NCI-H1694 treated with DMSO at 0.1 percent for 48 hours (cell line): ENCODE results near the gene FSTL4.

Experiments
- DNase-seq: peaks from one replicate; lab custom pipeline; 2025; lab: John Stamatoyannopoulos, UW

FSTL4 gene

GRCh38 chr5:133291524-133291923 lies 320.8 kb downstream of the FSTL4 start:
- no peak for DNase-seq

- DNase-seq = no peak
These were observed 321.6 kb downstream of the FSTL4 start for GRCh38 chr5:133290669-133291240.

GRCh38 chr5:133289686-133290367 lies 322.5 kb downstream of the FSTL4 start:
- no peak for DNase-seq

GRCh38 chr5:133287500-133287899 lies 324.8 kb downstream of the FSTL4 start:
- DNase-seq = no peak

- DNase-seq = no peak
These were observed 325.9 kb downstream of the FSTL4 start for GRCh38 chr5:133286483-133286882.

- DNase-seq = no peak
These were observed 326.7 kb downstream of the FSTL4 start for GRCh38 chr5:133285583-133286021.

GRCh38 chr5:133284306-133284705 lies 328.0 kb downstream of the FSTL4 start:
- no peak for DNase-seq

- no peak for DNase-seq
These were observed 334.0 kb downstream of the FSTL4 start for GRCh38 chr5:133278317-133278716.

- no peak for DNase-seq
These were observed 334.6 kb downstream of the FSTL4 start for GRCh38 chr5:133277744-133278143.

GRCh38 chr5:133276171-133276570 lies 336.2 kb downstream of the FSTL4 start:
- no peak for DNase-seq

GRCh38 chr5:133275631-133276030 lies 336.7 kb downstream of the FSTL4 start:
- no peak for DNase-seq

DNA sequence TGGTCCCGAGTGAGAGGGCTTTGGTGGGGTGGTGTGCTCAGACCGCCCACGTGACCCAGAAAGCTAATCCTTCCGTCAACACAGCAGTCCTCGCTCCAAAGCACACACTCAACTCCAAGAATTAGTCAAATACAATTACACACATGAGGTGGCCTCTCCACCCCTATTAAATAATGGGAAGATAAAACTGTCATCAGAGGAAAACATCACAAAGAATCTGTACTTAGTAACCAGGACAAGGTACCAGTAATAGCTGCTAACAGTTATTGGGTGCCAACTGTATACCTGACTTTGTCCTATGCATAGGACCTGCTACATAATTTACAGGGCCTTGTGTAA lies 337.8 kb downstream of the FSTL4 start:
- DNase-seq = no peak

DNA sequence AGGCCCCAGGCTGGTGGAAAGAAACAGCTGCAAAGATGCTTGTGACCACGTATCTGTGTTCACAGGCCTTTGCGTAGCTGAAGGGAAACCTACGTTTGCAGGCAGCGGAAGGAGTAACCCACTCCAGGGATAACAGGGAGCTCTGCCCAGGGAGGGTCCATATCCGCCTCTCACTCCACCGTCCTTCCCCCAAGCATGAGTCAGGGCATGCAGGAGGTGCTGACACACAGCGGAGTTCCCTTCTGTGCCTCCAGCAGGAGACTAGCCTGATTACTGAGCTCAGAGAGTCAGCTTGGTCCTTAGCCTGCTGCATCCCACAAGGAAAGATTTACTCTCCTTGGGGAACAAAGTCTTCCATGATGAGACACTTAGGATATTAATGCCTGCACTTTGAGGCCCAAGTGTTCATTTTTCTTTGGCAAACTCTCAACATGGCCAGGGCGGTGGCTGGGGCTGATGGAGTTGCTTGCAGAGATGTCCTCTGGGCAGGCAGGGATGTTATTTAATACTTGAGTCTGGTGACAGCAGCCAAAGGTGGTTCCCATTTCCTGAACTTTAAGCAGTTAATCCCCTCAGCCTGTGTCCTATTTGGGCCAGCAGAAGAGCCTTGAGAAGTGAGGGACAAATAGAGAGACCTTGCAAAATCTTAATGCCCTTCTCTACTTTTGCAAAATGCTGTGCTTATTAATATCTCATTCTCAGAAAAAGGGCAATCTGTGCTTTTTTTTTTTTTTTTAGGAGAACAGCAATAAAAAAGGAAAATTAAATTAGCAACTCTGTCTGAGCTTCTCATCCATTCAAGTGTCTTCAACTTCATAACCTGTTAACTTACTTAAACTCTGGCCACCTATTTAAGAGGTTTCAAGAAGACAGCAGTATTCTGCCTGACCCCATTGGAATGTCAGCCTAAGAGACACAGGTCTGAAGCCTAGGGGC lies 338.4 kb downstream of the FSTL4 start:
- DNase-seq = no peak

DNA sequence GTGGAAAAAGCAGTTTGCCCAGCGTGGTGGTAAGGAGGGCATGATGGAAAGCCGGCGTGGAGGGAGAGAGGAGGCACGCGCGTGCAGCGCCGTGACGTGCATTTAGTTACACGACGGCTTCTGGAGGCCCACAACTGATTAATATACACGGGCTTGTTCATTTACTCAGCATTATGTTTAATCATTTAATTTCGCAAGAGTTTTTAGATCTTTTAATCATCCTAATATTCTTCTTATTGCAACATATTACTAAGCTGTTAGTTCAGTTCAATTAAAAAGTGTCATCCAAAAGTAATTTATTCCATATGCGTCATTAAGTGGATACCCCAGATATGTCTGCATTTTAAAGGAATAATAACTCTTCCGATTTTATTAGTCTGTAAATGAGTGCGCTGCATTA lies 340.0 kb downstream of the FSTL4 start:
- no peak for DNase-seq

- DNase-seq = no peak
These were observed 340.7 kb downstream of the FSTL4 start for GRCh38 chr5:133271606-133272005.

GRCh38 chr5:133269691-133270090 lies 342.6 kb downstream of the FSTL4 start:
- DNase-seq = no peak

- DNase-seq = no peak
These were observed 344.7 kb downstream of the FSTL4 start for GRCh38 chr5:133267601-133268000.

DNA sequence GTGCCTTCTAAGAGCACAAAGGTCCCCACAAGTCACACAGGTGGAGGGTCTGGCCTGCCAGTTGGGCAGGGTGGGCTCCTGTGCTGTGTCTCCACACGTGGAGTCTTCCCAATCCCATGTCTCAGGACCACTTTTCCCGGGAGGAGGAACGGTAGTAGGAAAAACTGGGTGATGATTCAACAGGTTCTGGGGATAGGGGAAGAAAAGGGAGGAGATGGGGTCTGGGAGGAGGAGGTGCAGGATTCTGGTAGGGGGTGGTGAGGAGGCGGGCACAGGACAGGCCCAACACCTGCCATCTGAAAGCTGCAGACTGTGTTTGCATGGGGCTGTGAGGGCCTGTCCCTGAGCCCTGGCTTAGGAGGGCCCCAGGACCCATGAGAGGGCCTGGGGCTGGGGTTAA lies 345.4 kb downstream of the FSTL4 start:
- no peak for DNase-seq

GRCh38 chr5:133266527-133266878 lies 345.8 kb downstream of the FSTL4 start:
- no peak for DNase-seq

GRCh38 chr5:133265720-133266526 lies 346.4 kb downstream of the FSTL4 start:
- DNase-seq = no peak

DNA sequence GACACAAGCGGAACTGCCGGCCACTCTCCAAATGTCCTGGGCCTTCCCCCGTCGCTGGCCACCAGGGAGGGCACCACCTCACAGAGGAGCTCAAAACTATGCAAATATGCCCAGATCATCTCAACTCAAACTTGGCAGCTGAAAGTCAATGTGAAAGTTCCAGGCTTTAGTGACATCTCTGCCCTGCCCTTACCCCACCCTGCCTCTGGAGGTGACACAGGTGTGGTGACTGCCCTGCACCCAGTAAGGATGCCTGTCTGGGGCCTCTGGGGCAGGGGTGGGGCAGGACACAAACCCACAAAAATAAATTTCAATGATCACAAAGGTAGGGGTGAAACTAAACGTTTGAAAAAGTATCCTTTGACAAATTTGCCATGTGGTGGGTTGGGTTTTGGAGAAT lies 347.1 kb downstream of the FSTL4 start:
- DNase-seq = no peak

DNA sequence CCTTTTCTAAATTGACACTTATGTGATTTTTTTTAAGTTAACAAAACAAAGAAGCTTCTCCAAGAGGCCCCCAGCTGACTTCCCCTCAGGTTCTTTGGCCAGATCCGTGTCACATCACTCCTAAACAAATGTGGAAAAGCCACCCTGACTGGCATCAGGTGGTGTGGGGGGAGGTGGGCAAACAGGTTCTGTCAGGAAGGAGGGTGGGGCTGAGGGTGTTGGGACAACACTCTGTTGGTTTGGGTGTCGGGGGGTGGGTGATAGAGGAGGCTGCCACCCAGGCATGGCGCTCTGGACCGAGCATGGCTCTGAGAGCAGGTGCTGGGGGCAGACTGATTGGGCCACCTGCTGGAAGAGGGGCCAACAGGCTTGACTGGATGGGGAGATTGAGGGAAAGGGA lies 349.7 kb downstream of the FSTL4 start:
- no peak for DNase-seq
